Coronary artery (tissue), 2 donors: ENCODE results near the gene NEK11.

Source experiments
- DNase-seq: peaks from one replicate; pipeline ENCODE4 v3.0.0-alpha.2; 2017; ENCODE audit warnings: low spot score
- H3K27ac ChIP-seq, 2 donors: fragments of 200-600 bp; sonication (generic); one replicate each; pipeline ENCODE4 v1.5.1; 2016 to 2019
- H3K4me3 ChIP-seq: fragments of 200-600 bp; sonication (generic); 2 replicates; pipeline ENCODE4 v1.5.1; 2016; ENCODE audit warnings: mild to moderate bottlenecking, moderate library complexity
- TF ChIP-seq, protein P1 (sequence below): fragments of 200-600 bp; sonication (generic); IDR thresholded peaks from one replicate; pipeline ENCODE4 v1.5.1; 2019; ENCODE audit warnings: antibody characterized with exemption

NEK11 gene

GRCh38 chr3:131250466-131250865, 223.8 kb downstream of the NEK11 start:
- Histone ChIP-seq H3K27ac (no peak overlapping the region), H3K4me3 (no peak overlapping the region)
- DNase-seq = no peak
- TF ChIP-seq, protein P1, sequence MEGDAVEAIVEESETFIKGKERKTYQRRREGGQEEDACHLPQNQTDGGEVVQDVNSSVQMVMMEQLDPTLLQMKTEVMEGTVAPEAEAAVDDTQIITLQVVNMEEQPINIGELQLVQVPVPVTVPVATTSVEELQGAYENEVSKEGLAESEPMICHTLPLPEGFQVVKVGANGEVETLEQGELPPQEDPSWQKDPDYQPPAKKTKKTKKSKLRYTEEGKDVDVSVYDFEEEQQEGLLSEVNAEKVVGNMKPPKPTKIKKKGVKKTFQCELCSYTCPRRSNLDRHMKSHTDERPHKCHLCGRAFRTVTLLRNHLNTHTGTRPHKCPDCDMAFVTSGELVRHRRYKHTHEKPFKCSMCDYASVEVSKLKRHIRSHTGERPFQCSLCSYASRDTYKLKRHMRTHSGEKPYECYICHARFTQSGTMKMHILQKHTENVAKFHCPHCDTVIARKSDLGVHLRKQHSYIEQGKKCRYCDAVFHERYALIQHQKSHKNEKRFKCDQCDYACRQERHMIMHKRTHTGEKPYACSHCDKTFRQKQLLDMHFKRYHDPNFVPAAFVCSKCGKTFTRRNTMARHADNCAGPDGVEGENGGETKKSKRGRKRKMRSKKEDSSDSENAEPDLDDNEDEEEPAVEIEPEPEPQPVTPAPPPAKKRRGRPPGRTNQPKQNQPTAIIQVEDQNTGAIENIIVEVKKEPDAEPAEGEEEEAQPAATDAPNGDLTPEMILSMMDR = no peak

GRCh38 chr3:131260525-131260924, 233.8 kb downstream of the NEK11 start:
- TF ChIP-seq, protein P1 = no peak
- no peak overlapping the region for H3K4me3 ChIP-seq
- DNase-seq = no peak
- no peak overlapping the region for H3K27ac ChIP-seq

GRCh38 chr3:131261104-131261503, 234.4 kb downstream of the NEK11 start:
- no peak for DNase-seq
- TF ChIP-seq, protein P1 = no peak
- Histone ChIP-seq H3K27ac (no peak overlapping the region), H3K4me3 (no peak overlapping the region)

- Histone ChIP-seq H3K4me3 (no peak overlapping the region), H3K27ac (no peak overlapping the region)
- TF ChIP-seq, protein P1 = no peak
- DNase-seq = no peak
Measured at GRCh38 chr3:131275556-131275955, 248.9 kb downstream of the NEK11 start.

- TF ChIP-seq, protein P1 = no peak
- DNase-seq = no peak
- Histone ChIP-seq H3K4me3 (no peak overlapping the region), H3K27ac (no peak overlapping the region)
Measured at GRCh38 chr3:131277836-131278497, 251.3 kb downstream of the NEK11 start.

GRCh38 chr3:131279577-131279976, 252.9 kb downstream of the NEK11 start:
- TF ChIP-seq, protein P1 = no peak

DNA sequence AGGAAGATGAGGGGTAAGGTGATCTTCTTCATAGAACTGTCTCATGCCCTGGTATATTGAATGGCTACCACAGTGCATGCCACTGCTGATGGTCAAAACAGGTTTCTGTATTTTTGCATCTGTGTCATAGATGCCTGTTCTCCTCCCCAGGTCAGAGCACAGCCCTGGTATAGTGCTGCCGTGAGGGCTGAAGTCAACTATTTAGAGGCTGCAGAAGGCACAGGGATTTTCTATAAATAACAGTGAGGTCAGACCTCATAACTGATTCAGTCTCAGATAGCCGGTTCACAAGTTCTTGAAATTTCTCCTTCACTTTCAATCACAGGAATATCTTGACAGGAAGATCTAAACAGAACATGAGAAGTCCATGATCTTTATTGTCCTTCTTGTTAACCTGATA, 255.7 kb downstream of the NEK11 start:
- Histone ChIP-seq H3K4me3 (no peak overlapping the region), H3K27ac (no peak overlapping the region)
- DNase-seq = no peak
- TF ChIP-seq, protein P1 = no peak

More at GRCh38 chr3:131279577-131279976, 252.9 kb downstream of the NEK11 start:
- H3K4me3 ChIP-seq = no peak overlapping the region
- no peak overlapping the region for H3K27ac ChIP-seq
- DNase-seq = no peak
